Measurements from ENCODE around the gene FIGNL2. TPM values are rescaled to one million over a fixed set of nuclear protein-coding genes. Genes with fewer than 3 reads are reported as not detected.
A peak's percentile ranks its signal among the peaks of the same experiment; 100 is the strongest.

FIGNL2 gene
- total and polyA plus RNA-seq, 11 donors, result 0.13 to 0.93 (median 0.35) TPM

- no peak for TF ChIP-seq POLR2A (IDR thresholded peaks at IDR 0.05)
- TF ChIP-seq, protein P1, sequence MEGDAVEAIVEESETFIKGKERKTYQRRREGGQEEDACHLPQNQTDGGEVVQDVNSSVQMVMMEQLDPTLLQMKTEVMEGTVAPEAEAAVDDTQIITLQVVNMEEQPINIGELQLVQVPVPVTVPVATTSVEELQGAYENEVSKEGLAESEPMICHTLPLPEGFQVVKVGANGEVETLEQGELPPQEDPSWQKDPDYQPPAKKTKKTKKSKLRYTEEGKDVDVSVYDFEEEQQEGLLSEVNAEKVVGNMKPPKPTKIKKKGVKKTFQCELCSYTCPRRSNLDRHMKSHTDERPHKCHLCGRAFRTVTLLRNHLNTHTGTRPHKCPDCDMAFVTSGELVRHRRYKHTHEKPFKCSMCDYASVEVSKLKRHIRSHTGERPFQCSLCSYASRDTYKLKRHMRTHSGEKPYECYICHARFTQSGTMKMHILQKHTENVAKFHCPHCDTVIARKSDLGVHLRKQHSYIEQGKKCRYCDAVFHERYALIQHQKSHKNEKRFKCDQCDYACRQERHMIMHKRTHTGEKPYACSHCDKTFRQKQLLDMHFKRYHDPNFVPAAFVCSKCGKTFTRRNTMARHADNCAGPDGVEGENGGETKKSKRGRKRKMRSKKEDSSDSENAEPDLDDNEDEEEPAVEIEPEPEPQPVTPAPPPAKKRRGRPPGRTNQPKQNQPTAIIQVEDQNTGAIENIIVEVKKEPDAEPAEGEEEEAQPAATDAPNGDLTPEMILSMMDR (IDR thresholded peaks at IDR 0.05), result no peak
- peaks cover 0 to 52% (median 19%) of the 10 kb centered on the region in 9 donors for H3K27me3 ChIP-seq
- intact Hi-C loops (cut with DNase I), result no loop called here
- H3K4me1 ChIP-seq, result peaks cover 0 to 39% (median 20%) of the 10 kb centered on the region in 12 donors
- no peak overlapping the region for H3K27ac ChIP-seq
- no peak overlapping the region for H3K4me3 ChIP-seq
- no peaks in the 10 kb centered on the region for H3K9me3 ChIP-seq
- DNase-seq (peak in 2 of 5 donors; percentile 19 to 21), ATAC-seq (no peak)
- WGBS, 4 donors, result 82 to 89% (median 85%) methylated on average over 7 of the region's 7 CpGs; no CpG with 5 or more reads in 1 of the 4 donors
- no peaks in the 10 kb centered on the region for H3K36me3 ChIP-seq
Observed at GRCh38 chr12:51865757-51866270, 17.3 kb upstream of the FIGNL2 start.

DNA sequence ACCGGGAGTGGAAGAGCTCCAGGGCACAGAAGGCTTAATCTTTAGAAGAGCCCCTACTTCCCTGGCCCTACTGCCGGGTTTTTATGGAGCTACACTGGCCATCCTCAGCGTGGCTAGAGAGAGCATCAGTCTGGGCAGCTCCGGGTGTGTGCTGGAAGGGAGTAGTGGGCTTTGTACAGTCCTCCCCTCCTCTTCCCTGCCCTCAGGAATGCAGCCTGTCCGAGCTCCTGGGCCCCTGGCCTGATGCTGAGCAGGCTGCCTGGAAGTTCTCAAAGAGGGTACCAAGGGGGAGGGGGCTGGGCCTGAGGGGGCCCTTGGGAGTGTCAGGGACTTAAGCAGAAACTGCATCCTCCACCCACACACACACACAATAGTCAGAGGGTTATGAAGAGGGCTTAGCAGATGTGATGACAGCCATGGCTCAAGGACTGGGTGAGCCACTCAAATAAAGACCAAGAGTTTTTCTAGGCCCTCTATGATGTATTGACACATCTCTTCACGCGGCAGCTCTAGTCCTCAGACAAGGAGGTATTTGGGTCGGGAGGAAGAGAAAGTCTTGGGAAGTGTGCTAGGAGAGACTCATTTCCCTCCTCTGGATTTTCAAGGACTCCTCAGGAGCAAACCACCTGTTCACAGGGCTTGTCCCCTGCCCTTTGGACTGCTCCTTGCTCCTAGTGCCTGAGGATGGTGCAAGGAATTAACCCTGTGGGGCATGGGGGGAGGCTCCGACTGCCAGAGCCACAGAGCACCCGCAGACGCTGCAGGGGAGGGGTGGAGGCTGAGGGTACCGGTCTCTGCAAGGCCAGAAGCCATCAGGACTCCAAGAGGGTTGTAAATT, 16.5 kb upstream of the FIGNL2 start:
- DNase-seq, result peak in 1 of 5 donors; percentile 28
- Histone ChIP-seq H3K9me3 (no peaks in the 10 kb centered on the region), H3K27me3 (peaks cover 0 to 49% (median 19%) of the 10 kb centered on the region in 9 donors), H3K4me1 (peaks cover 0 to 34% (median 20%) of the 10 kb centered on the region in 12 donors), H3K4me3 (peak overlapping the region in 3 of 12 donors; percentile 43 to 52 (median 51)), H3K36me3 (no peaks in the 10 kb centered on the region), H3K27ac (no peak overlapping the region)
- ATAC-seq, result no peak
- intact Hi-C loops (cut with DNase I), result no loop called here
- TF ChIP-seq, protein P1 (IDR thresholded peaks at IDR 0.05), result no peak
- TF ChIP-seq POLR2A (IDR thresholded peaks at IDR 0.05), result no peak
- 61 to 71% (median 67%) methylated on average over 11 to 12 of the region's 12 CpGs for WGBS, 4 donors

GRCh38 chr12:51863933-51864832, 15.7 kb upstream of the FIGNL2 start:
- intact Hi-C loops (cut with DNase I), result no loop called here
- TF ChIP-seq, protein P1 (IDR thresholded peaks at IDR 0.05), result no peak
- TF ChIP-seq POLR2A (IDR thresholded peaks at IDR 0.05), result no peak
- WGBS, 4 donors, result 11 to 29% (median 17%) methylated on average over 36 to 53 of the region's 53 CpGs
- DNase-seq (peak in 1 of 5 donors; percentile 65), ATAC-seq (peak in 3 of 4 donors; percentile 32 to 60 (median 44))
- H3K27ac ChIP-seq, result no peak overlapping the region
- H3K27me3 ChIP-seq, result peaks cover 0 to 46% (median 19%) of the 10 kb centered on the region in 9 donors
- peak overlapping the region; percentile 19 to 56 (median 43) for H3K4me3 ChIP-seq
- H3K36me3 ChIP-seq, result no peaks in the 10 kb centered on the region
- peaks cover 0 to 26% (median 16%) of the 10 kb centered on the region in 12 donors for H3K4me1 ChIP-seq
- no peaks in the 10 kb centered on the region for H3K9me3 ChIP-seq
